ENCODE measurements around the gene VIPR1.

GRCh38 chr3:42493798-42494151 is 8.7 kb upstream of the VIPR1 start:
- TF ChIP-seq CTCF (IDR thresholded peaks at IDR 0.05; ENCODE audit: low read depth, low read length, poor library complexity, severe bottlenecking) = no peak
- TF ChIP-seq EZH2phosphoT487 (IDR thresholded peaks at IDR 0.05; ENCODE audit: borderline replicate concordance, low read length) = no peak

Data from DOHH2 (cell line).